ENCODE measurements around the gene U2AF2.

DNA sequence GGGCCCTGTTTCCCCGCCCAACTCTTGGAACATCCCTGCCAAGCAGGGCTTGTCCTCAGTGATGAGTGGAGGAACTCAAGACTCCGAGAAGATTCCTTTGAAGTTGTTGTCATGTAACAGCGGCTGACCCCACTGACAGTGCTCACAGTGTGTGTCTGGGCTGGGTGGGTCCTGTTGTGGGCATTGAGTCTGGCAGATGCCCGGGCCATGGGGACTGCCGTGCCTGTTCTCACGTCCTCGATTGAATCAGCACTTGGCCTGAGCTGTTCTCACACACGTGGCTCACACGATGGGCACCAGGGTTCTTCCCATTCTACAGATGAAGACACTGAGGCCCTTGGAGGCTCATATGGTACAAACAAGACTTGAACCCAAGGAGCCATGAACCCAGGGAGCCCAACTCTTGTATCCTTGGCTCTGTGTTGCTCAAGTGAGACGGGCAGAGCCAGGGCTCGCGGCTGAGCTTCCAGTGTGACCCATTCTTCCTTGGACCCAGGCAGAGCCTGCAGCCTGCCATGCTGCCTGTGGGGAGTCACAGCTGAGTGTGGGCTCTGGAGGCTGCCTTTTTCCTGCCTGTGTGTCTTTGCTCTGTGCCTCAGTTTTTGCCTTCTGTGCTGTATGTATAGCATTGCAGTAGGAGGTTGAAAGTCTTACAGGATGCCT lies 11.6 kb downstream of the U2AF2 start:
- TF ChIP-seq CTCF (optimal IDR thresholded peaks at IDR 0.05 in 1 of 3, IDR thresholded peaks at IDR 0.05 in 1 of 3, conservative IDR thresholded peaks at IDR 0.05 in 1 of 3; ENCODE audit: extremely low read depth in 1 of 3, insufficient read depth in 2 of 3, low read length in 3 of 3) (no peak), EZH2 (IDR thresholded peaks at IDR 0.05; ENCODE audit: low read length) (no peak)

Measured in keratinocyte (primary cell).